Body of pancreas (tissue), 4 donors: ENCODE results near the gene ARHGAP12. TPM values are rescaled to one million over a fixed set of nuclear protein-coding genes. Genes with fewer than 3 reads are reported as not detected.

Experiments
- ATAC-seq: fragments of 150-250 bp; one replicate; pipeline ENCODE4 v1.9.1; 2016
- DNase-seq, 4 donors: peaks; one replicate each; pipeline ENCODE4 v3.0.0-alpha.2; 2019
- H3K27ac ChIP-seq, 4 donors: fragments of 200-600 bp; sonication (generic); 1 replicate in 3 of 4; 2 replicates in 1 of 4; pipeline versions ENCODE4 v1.5.1 to v1.6.1; 2016 to 2019; ENCODE audit warnings: mild to moderate bottlenecking in 1 of 4, mixed read lengths in 1 of 4, moderate library complexity in 1 of 4
- H3K27me3 ChIP-seq, 2 donors: fragments of 200-600 bp; sonication (generic); one replicate each; pipeline ENCODE4 v1.6.0; 2016; ENCODE audit warnings: mild to moderate bottlenecking in 1 of 2
- H3K36me3 ChIP-seq, 2 donors: fragments of 200-600 bp; sonication (generic); replicated peaks in 1 of 2; 2 replicates each; pipeline ENCODE4 v1.5.1; 2016; ENCODE audit warnings: low read depth in 2 of 2; ENCODE audit not compliant: insufficient read depth in 1 of 2
- H3K4me1 ChIP-seq: fragments of 200-600 bp; sonication (generic); one replicate; pipeline ENCODE4 v1.6.0; 2016
- H3K4me3 ChIP-seq, 2 donors: fragments of 200-600 bp; sonication (generic); 1 replicate in 1 of 2; 2 replicates in 1 of 2; pipeline ENCODE4 v1.5.1; 2016 to 2019
- H3K9me3 ChIP-seq, 3 donors: fragments of 200-600 bp; sonication (generic); 1 replicate in 2 of 3; 2 replicates in 1 of 3; pipeline ENCODE4 v1.5.1; 2016
- POLR2A ChIP-seq, 3 donors: fragments of 450-650 bp; IDR thresholded peaks; one replicate each; pipeline ENCODE4 v1.6.1; 2016; ENCODE audit warnings: antibody characterized with exemption in 3 of 3, mild to moderate bottlenecking in 2 of 3
- WGBS, 2 donors: methylation state at CpG; one replicate each; pipeline ENCODE4 v1.1.5; 2017; 5-methylcytosine and 5-hydroxymethylcytosine counted together
- intact Hi-C: fragments of 100-400 bp; cut with DNase I; formaldehyde crosslinking; loops from one replicate; pipeline ENCODE4 v1.15.1; 2023
- total RNA-seq, 2 donors: library from RNA; depleted of rRNA; stranded (reverse); fragments of >200 nt; gene quantifications; one replicate each; pipeline ENCODE4 v1.1.0, GENCODE V29; 2016
- TF ChIP-seq, protein P1 (sequence below), 7 experiments: fragments of 450-650 bp in 4 of 7; fragments of 200-600 bp in 3 of 7; sonication (generic) in 3 of 7; IDR thresholded peaks; one replicate each; pipeline ENCODE4 v1.5.1; 2016 to 2019; ENCODE audit warnings: antibody characterized with exemption in 7 of 7

Gene ARHGAP12
- total RNA-seq, 2 donors from 2014 or later, result 34.3 to 39.4 TPM

DNA sequence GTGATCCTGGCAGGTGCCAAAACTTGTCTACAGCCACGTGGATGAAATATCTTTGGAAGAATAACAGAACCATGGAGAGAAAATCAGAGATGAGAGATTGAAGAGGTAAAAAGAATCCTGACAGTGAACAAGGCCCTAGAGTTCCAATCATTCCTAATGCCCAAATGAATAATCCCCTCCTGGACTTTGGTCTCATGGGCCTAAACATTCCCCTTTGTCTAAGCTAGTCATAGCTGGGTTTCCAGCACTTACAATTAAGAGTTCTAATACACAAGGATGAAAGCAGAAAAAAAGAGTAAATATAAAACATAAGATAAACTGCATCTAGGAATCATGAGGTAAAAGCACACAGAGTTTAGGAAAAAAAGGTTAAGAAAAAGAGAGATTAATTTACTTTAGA lies 40.2 kb downstream of the ARHGAP12 start:
- Histone ChIP-seq H3K27ac (no peak overlapping the region), H3K27me3 (no peaks in the 10 kb centered on the region), H3K9me3 (no peaks in the 10 kb centered on the region), H3K4me1 (peaks cover 25% of the 10 kb centered on the region), H3K36me3 (no peaks in the 10 kb centered on the region), H3K4me3 (no peak overlapping the region)
- TF ChIP-seq, protein P1, sequence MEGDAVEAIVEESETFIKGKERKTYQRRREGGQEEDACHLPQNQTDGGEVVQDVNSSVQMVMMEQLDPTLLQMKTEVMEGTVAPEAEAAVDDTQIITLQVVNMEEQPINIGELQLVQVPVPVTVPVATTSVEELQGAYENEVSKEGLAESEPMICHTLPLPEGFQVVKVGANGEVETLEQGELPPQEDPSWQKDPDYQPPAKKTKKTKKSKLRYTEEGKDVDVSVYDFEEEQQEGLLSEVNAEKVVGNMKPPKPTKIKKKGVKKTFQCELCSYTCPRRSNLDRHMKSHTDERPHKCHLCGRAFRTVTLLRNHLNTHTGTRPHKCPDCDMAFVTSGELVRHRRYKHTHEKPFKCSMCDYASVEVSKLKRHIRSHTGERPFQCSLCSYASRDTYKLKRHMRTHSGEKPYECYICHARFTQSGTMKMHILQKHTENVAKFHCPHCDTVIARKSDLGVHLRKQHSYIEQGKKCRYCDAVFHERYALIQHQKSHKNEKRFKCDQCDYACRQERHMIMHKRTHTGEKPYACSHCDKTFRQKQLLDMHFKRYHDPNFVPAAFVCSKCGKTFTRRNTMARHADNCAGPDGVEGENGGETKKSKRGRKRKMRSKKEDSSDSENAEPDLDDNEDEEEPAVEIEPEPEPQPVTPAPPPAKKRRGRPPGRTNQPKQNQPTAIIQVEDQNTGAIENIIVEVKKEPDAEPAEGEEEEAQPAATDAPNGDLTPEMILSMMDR (IDR thresholded peaks at IDR 0.05), result no peak
- no peak for TF ChIP-seq POLR2A (IDR thresholded peaks at IDR 0.05)
- intact Hi-C loops, result no loop called here
- ATAC-seq (no peak), DNase-seq (no peak)
- WGBS, 2 donors, result 35 to 58% methylated on average over 1 of the region's 1 CpG

DNA sequence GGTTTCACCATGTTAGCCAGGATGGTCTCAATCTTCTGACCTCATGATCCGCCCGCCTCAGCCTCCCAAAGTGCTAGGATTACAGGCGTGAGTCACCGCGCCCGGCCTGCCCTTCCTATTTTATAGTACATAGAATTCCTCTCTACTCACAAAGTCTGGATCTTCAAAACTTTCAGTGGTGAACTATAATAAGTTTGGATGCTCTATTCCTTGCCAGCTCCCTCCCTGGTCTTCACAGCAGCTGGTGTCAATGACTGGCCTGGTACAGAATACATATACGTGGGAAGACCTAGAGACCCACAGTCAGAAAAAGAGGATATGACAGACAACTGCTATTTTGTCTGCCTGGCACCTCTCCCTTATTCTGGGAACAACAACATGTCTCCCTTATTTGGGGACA lies 40.8 kb downstream of the ARHGAP12 start:
- Histone ChIP-seq H3K4me3 (no peak overlapping the region), H3K4me1 (peaks cover 25% of the 10 kb centered on the region), H3K27me3 (no peaks in the 10 kb centered on the region), H3K9me3 (no peaks in the 10 kb centered on the region), H3K27ac (no peak overlapping the region), H3K36me3 (no peaks in the 10 kb centered on the region)
- WGBS, 2 donors, result 96 to 97% methylated on average over 7 of the region's 7 CpGs
- ATAC-seq (no peak), DNase-seq (no peak)
- TF ChIP-seq, protein P1 (IDR thresholded peaks at IDR 0.05), result no peak
- no peak for TF ChIP-seq POLR2A (IDR thresholded peaks at IDR 0.05)
- intact Hi-C loops, result no loop called here

DNA sequence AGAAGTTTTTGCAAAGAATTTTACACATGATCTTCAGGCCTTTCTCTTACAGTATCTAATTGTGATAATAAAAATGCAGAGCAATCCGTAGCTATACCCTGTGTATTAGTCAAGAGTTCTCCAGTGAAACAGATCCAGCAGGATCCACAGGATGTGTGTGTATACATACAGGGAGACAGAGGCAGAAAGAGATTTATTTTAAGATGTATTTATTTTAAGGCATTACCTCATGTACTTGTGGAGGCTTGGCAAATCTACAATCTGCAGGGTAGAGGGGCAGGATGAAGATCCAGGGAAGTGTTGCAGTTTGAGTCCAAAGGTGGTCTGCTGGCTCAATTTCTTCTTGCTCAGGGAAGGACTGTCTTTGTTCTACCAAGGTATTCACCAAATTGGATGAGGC lies 41.7 kb downstream of the ARHGAP12 start:
- no peaks in the 10 kb centered on the region for H3K36me3 ChIP-seq
- peaks cover 25% of the 10 kb centered on the region for H3K4me1 ChIP-seq
- 29 to 62% methylated on average over 1 of the region's 1 CpG for WGBS, 2 donors
- TF ChIP-seq, protein P1 (IDR thresholded peaks at IDR 0.05), result no peak
- TF ChIP-seq POLR2A (IDR thresholded peaks at IDR 0.05), result no peak
- intact Hi-C loops, result no loop called here
- no peak overlapping the region for H3K4me3 ChIP-seq
- DNase-seq (no peak), ATAC-seq (no peak)
- H3K9me3 ChIP-seq, result no peaks in the 10 kb centered on the region
- H3K27me3 ChIP-seq, result no peaks in the 10 kb centered on the region
- no peak overlapping the region for H3K27ac ChIP-seq

DNA sequence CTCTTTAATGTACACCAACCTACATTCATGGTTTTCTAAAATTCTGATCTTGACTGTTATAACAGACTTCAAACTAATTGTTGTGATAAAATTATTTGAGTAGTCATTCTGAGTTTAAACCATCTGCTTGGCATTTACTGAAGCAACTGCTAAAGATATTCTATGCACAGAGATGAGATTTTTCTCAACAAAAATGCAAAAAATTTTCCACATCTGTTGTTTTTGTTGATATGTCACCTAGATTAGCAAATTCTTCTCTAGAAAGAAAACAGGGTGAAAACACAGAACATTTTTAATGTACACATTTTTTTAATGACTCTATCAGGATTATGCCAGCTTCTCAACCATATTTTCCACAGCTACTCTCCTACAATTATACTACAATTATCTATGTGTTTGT lies 42.7 kb downstream of the ARHGAP12 start:
- intact Hi-C loops, result no loop called here
- no peak overlapping the region for H3K27ac ChIP-seq

DNA sequence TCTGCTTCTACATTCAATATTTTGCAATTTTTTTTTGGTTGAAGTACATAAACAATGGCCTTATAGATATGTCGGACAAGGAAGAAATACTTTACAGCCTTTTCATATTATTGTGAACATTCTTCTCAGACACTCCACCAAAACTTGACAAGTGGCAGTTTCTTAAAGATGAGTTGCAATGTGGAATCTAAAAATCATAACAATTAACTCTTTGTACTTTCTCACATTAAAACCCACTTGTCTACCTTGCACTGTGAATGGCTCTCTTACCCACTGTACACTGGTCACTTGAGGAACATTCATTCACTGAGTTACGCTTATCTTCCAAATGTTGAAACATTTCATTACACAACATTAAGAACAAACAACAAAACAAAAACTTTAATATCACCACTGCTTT lies 44.2 kb downstream of the ARHGAP12 start:
- DNase-seq, result no peak
- Histone ChIP-seq H3K9me3 (no peaks in the 10 kb centered on the region), H3K36me3 (no peaks in the 10 kb centered on the region), H3K27ac (no peak overlapping the region), H3K4me1 (peaks cover 29% of the 10 kb centered on the region), H3K4me3 (no peak overlapping the region), H3K27me3 (no peaks in the 10 kb centered on the region)
- no peak for ATAC-seq
- TF ChIP-seq, protein P1 (IDR thresholded peaks at IDR 0.05), result no peak
- TF ChIP-seq POLR2A (IDR thresholded peaks at IDR 0.05), result no peak
- intact Hi-C loops, result no loop called here
- WGBS, 2 donors, result 92 to 97% methylated on average over 2 of the region's 2 CpGs

More for the DNA sequence above, 42.7 kb downstream of the ARHGAP12 start:
- Histone ChIP-seq H3K4me3 (no peak overlapping the region), H3K4me1 (peaks cover 31% of the 10 kb centered on the region), H3K27me3 (no peaks in the 10 kb centered on the region), H3K9me3 (no peaks in the 10 kb centered on the region), H3K36me3 (no peaks in the 10 kb centered on the region)
- DNase-seq (no peak), ATAC-seq (no peak)
- TF ChIP-seq POLR2A (IDR thresholded peaks at IDR 0.05), result no peak
- TF ChIP-seq, protein P1 (IDR thresholded peaks at IDR 0.05), result no peak
